NCI-H226 (cell line): ENCODE measurements around the gene SEMA3F.

Experiments
- DNase-seq: peaks from one replicate; pipeline ENCODE4 v3.0.0-alpha.2; 2015

Gene SEMA3F

GRCh38 chr3:50236484-50237132 is 81.5 kb downstream of the SEMA3F start:
- DNase-seq, result no peak

GRCh38 chr3:50237133-50237651 is 82.1 kb downstream of the SEMA3F start:
- no peak for DNase-seq

- peak; percentile 77 for DNase-seq
Measured at GRCh38 chr3:50237754-50238548, 82.8 kb downstream of the SEMA3F start.

- DNase-seq, result no peak
Measured at GRCh38 chr3:50238549-50239026, 83.5 kb downstream of the SEMA3F start.
